WTC11 (cell line): ENCODE data around the gene UBR4. TPM values are rescaled to one million over a fixed set of nuclear protein-coding genes. Genes with fewer than 3 reads are reported as not detected.

ENCODE experiments used
- ATAC-seq: fragments of 200-7000 bp; cut with Tn5 transposase; 2 replicates; pipeline ENCODE4 v1.10.0; 2021; ENCODE audit warnings: mild to moderate bottlenecking, moderate library complexity
- CTCF ChIA-PET: fragments of 300-600 bp; sonication (Branson Sonifier 250); formaldehyde crosslinking; loops from one replicate; lab custom pipeline; 2021; ENCODE audit warnings: antibody characterized with exemption; lab: Charles Lee
- POLR2A ChIA-PET: fragments of 350-600 bp; sonication (Branson Sonifier 250); formaldehyde crosslinking; loops from one replicate; lab custom pipeline; 2021; ENCODE audit warnings: antibody characterized with exemption; lab: Charles Lee
- DNase-seq: peaks from one replicate; pipeline ENCODE4 v3.0.0; 2021; ENCODE audit warnings: low spot score
- H3K27ac Mint-ChIP-seq: 2 replicates; pipeline ENCODE4 v1.8.0; 2021; ENCODE audit warnings: mixed read lengths
- H3K27me3 Mint-ChIP-seq: 2 replicates; pipeline ENCODE4 v1.8.0; 2021; ENCODE audit warnings: low read depth, mild to moderate bottlenecking, moderate library complexity, mixed read lengths
- H3K36me3 Mint-ChIP-seq: 2 replicates; pipeline ENCODE4 v1.8.0; 2021; ENCODE audit warnings: mixed read lengths
- H3K4me1 Mint-ChIP-seq: 2 replicates; pipeline ENCODE4 v1.8.0; 2022; ENCODE audit warnings: mixed read lengths
- H3K4me3 Mint-ChIP-seq: 2 replicates; pipeline ENCODE4 v1.8.0; 2021; ENCODE audit warnings: mild to moderate bottlenecking, moderate library complexity, mixed read lengths
- H3K9me3 Mint-ChIP-seq: 2 replicates; pipeline ENCODE4 v1.8.0; 2021; ENCODE audit warnings: mixed read lengths
- ELF4 ChIP-seq: sonication (generic); formaldehyde crosslinking; IDR thresholded peaks from 2 replicates; pipeline ENCODE4 v1.8.1; 2022; ENCODE audit warnings: low read depth, mild to moderate bottlenecking, moderate library complexity, missing genetic modification reagents
- ESRRA ChIP-seq: sonication (generic); formaldehyde crosslinking; IDR thresholded peaks from 2 replicates; pipeline ENCODE4 v1.8.1; 2022; ENCODE audit warnings: mild to moderate bottlenecking, missing genetic modification reagents, borderline replicate concordance
- FOXJ3 ChIP-seq: sonication (generic); formaldehyde crosslinking; IDR thresholded peaks from 2 replicates; pipeline ENCODE4 v1.9.0; 2021; ENCODE audit warnings: missing genetic modification reagents, mild to moderate bottlenecking, borderline replicate concordance
- FOXK1 ChIP-seq: sonication (generic); formaldehyde crosslinking; IDR thresholded peaks from 2 replicates; pipeline ENCODE4 v1.8.0; 2022; ENCODE audit warnings: mild to moderate bottlenecking, moderate library complexity, missing genetic modification reagents
- GABPB1 ChIP-seq: sonication (generic); formaldehyde crosslinking; IDR thresholded peaks from 2 replicates; pipeline ENCODE4 v1.8.1; 2023; ENCODE audit warnings: mild to moderate bottlenecking, missing genetic modification reagents
- GTF2I ChIP-seq: fragments of 250-450 bp; sonication (Bioruptor Pico); conservative IDR thresholded peaks from 2 replicates; pipeline ENCODE4 v1.4.0; 2021; ENCODE audit warnings: mild to moderate bottlenecking
- IRF2 ChIP-seq: sonication (generic); formaldehyde crosslinking; IDR thresholded peaks from 2 replicates; pipeline ENCODE4 v1.8.0; 2022; ENCODE audit warnings: low read depth, missing genetic modification reagents, borderline replicate concordance
- MYBL2 ChIP-seq: sonication (generic); formaldehyde crosslinking; IDR thresholded peaks from 2 replicates; pipeline ENCODE4 v1.8.1; 2023; ENCODE audit warnings: mild to moderate bottlenecking, moderate library complexity, missing genetic modification reagents
- NR2C2 ChIP-seq: sonication (generic); formaldehyde crosslinking; IDR thresholded peaks from 2 replicates; pipeline ENCODE4 v1.8.0; 2022; ENCODE audit warnings: mild to moderate bottlenecking, missing genetic modification reagents
- RORB ChIP-seq: fragments of 250-450 bp; sonication (Bioruptor Pico); IDR thresholded peaks from 2 replicates; pipeline ENCODE4 v1.9.0; 2021; ENCODE audit warnings: mild to moderate bottlenecking
- SMAD3 ChIP-seq: sonication (generic); formaldehyde crosslinking; IDR thresholded peaks from 2 replicates; pipeline ENCODE4 v1.8.0; 2022; ENCODE audit warnings: missing genetic modification reagents, mild to moderate bottlenecking, borderline replicate concordance
- TEAD1 ChIP-seq: sonication (generic); formaldehyde crosslinking; IDR thresholded peaks from 2 replicates; pipeline ENCODE4 v1.8.0; 2022; ENCODE audit warnings: mild to moderate bottlenecking, missing genetic modification reagents
- ZNF219 ChIP-seq: sonication (generic); formaldehyde crosslinking; IDR thresholded peaks from 2 replicates; pipeline ENCODE4 v1.8.0; 2023; ENCODE audit warnings: missing genetic modification reagents, mild to moderate bottlenecking, borderline replicate concordance
- ZNF232 ChIP-seq: sonication (generic); formaldehyde crosslinking; IDR thresholded peaks from 2 replicates; pipeline ENCODE4 v1.8.0; 2022; ENCODE audit warnings: mild to moderate bottlenecking, missing genetic modification reagents
- ZNF671 ChIP-seq: fragments of 250-450 bp; sonication (Bioruptor Pico); IDR thresholded peaks from 2 replicates; pipeline ENCODE4 v1.8.0; 2021; ENCODE audit warnings: mild to moderate bottlenecking
- total RNA-seq: library from RNA; stranded (reverse); gene quantifications from 3 replicates; pipeline ENCODE4 v1.2.3, GENCODE V29; 2021
- TF ChIP-seq, protein P1 (sequence below): fragments of 250-450 bp; sonication (Bioruptor Pico); IDR thresholded peaks from 2 replicates; pipeline ENCODE4 v1.8.0; 2021; ENCODE audit warnings: mild to moderate bottlenecking
- TF ChIP-seq, protein P2 (sequence below): sonication (generic); formaldehyde crosslinking; IDR thresholded peaks from 2 replicates; pipeline ENCODE4 v1.8.0; 2022; ENCODE audit warnings: mild to moderate bottlenecking, missing genetic modification reagents
- TF ChIP-seq, protein P3 (sequence below): sonication (generic); formaldehyde crosslinking; conservative IDR thresholded peaks from 2 replicates; pipeline ENCODE4 v1.8.1; 2022; ENCODE audit warnings: mild to moderate bottlenecking, missing genetic modification reagents
- TF ChIP-seq, protein P4 (sequence below): fragments of 250-450 bp; sonication (Bioruptor Pico); IDR thresholded peaks from 2 replicates; pipeline ENCODE4 v2.1.2; 2022; ENCODE audit warnings: mild to moderate bottlenecking, moderate library complexity
- TF ChIP-seq, protein P5 (sequence below): fragments of 250-450 bp; sonication (Bioruptor Pico); IDR thresholded peaks from 2 replicates; pipeline ENCODE4 v1.9.0; 2021; ENCODE audit warnings: mild to moderate bottlenecking

UBR4 gene
- total RNA-seq, 1 experiment from 2014 or later = 179 TPM

DNA sequence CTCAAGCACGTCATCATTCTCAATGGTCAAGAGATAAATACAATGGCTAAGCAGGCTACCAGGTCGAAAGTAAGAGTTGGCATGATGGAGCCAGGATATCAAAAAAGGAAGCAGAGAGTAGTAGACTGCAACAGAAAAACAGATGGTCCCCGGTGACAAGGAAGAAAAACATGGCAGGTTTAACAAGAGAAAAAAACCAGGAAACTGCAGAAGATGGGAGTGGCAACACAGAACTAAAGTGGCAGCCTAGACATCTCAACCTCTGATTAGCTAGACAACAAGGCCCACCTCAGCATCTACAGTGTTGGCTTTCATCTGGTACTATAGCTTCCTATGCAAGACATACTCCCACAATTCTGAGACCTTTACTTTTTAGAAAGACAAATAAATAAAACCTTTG is 3.1 kb downstream of the UBR4 start:
- H3K27me3 Mint-ChIP-seq = no peaks in the 10 kb centered on the region
- CTCF ChIA-PET = interaction anchor here (1.5 kb wide), 1 partner anchor 447 kb away, joined by 4 read pairs; no protein-coding TSS in a partner anchor
- peaks cover 31% of the 10 kb centered on the region for H3K4me1 Mint-ChIP-seq
- no peak for ATAC-seq
- no peaks in the 10 kb centered on the region for H3K36me3 Mint-ChIP-seq
- POLR2A ChIA-PET = no interaction called here
- H3K27ac Mint-ChIP-seq = peak overlapping the region; percentile 19
- TF ChIP-seq RORB (CRISPR knock-in tag) (no peak), FOXJ3 (no peak), ESRRA (CRISPR knock-in tag) (no peak), ZNF219 (no peak), GTF2I (CRISPR knock-in tag) (no peak), SMAD3 (CRISPR knock-in tag) (no peak), IRF2 (CRISPR knock-in tag) (no peak), ZNF232 (CRISPR knock-in tag) (no peak)
- TF ChIP-seq, protein P1, sequence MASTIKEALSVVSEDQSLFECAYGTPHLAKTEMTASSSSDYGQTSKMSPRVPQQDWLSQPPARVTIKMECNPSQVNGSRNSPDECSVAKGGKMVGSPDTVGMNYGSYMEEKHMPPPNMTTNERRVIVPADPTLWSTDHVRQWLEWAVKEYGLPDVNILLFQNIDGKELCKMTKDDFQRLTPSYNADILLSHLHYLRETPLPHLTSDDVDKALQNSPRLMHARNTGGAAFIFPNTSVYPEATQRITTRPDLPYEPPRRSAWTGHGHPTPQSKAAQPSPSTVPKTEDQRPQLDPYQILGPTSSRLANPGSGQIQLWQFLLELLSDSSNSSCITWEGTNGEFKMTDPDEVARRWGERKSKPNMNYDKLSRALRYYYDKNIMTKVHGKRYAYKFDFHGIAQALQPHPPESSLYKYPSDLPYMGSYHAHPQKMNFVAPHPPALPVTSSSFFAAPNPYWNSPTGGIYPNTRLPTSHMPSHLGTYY (CRISPR knock-in tag) = no peak
- TF ChIP-seq, protein P2, sequence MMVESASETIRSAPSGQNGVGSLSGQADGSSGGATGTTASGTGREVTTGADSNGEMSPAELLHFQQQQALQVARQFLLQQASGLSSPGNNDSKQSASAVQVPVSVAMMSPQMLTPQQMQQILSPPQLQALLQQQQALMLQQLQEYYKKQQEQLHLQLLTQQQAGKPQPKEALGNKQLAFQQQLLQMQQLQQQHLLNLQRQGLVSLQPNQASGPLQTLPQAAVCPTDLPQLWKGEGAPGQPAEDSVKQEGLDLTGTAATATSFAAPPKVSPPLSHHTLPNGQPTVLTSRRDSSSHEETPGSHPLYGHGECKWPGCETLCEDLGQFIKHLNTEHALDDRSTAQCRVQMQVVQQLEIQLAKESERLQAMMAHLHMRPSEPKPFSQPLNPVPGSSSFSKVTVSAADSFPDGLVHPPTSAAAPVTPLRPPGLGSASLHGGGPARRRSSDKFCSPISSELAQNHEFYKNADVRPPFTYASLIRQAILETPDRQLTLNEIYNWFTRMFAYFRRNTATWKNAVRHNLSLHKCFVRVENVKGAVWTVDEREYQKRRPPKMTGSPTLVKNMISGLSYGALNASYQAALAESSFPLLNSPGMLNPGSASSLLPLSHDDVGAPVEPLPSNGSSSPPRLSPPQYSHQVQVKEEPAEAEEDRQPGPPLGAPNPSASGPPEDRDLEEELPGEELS (CRISPR knock-in tag) = no peak
- TF ChIP-seq, protein P3, sequence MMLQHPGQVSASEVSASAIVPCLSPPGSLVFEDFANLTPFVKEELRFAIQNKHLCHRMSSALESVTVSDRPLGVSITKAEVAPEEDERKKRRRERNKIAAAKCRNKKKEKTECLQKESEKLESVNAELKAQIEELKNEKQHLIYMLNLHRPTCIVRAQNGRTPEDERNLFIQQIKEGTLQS (CRISPR knock-in tag) = no peak
- TF ChIP-seq, protein P4, sequence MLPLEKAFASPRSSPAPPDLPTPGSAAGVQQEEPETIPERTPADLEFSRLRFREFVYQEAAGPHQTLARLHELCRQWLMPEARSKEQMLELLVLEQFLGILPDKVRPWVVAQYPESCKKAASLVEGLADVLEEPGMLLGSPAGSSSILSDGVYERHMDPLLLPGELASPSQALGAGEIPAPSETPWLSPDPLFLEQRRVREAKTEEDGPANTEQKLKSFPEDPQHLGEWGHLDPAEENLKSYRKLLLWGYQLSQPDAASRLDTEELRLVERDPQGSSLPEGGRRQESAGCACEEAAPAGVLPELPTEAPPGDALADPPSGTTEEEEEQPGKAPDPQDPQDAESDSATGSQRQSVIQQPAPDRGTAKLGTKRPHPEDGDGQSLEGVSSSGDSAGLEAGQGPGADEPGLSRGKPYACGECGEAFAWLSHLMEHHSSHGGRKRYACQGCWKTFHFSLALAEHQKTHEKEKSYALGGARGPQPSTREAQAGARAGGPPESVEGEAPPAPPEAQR = no peak
- DNase-seq = no peak
- H3K9me3 Mint-ChIP-seq = no peaks in the 10 kb centered on the region
- H3K4me3 Mint-ChIP-seq = no peak overlapping the region

- ChIA-PET POLR2A (no interaction called here), CTCF (interaction anchor here (1.5 kb wide), 1 partner anchor 448 kb away, joined by 4 read pairs; no protein-coding TSS in a partner anchor)
- H3K4me1 Mint-ChIP-seq = peaks cover 22% of the 10 kb centered on the region
- no peak for TF ChIP-seq ELF4 (CRISPR knock-in tag)
- TF ChIP-seq GABPB1 = no peak
- no peak for TF ChIP-seq NR2C2
- no peak for TF ChIP-seq FOXK1 (CRISPR knock-in tag)
- no peak for TF ChIP-seq MYBL2 (CRISPR knock-in tag)
- DNase-seq (no peak), ATAC-seq (no peak)
- no peaks in the 10 kb centered on the region for H3K9me3 Mint-ChIP-seq
- H3K36me3 Mint-ChIP-seq = no peaks in the 10 kb centered on the region
- no peaks in the 10 kb centered on the region for H3K27me3 Mint-ChIP-seq
- no peak overlapping the region for H3K4me3 Mint-ChIP-seq
- H3K27ac Mint-ChIP-seq = no peak overlapping the region
Observed at GRCh38 chr1:19205845-19206244, 4.2 kb downstream of the UBR4 start.

GRCh38 chr1:19205403-19205802 is 4.7 kb downstream of the UBR4 start:
- CTCF ChIA-PET = no interaction called here
- no peak for DNase-seq
- POLR2A ChIA-PET = no interaction called here

More at GRCh38 chr1:19205403-19205802, 4.7 kb downstream of the UBR4 start:
- H3K36me3 Mint-ChIP-seq = no peaks in the 10 kb centered on the region
- no peaks in the 10 kb centered on the region for H3K9me3 Mint-ChIP-seq
- peak overlapping the region; percentile 51 for H3K27ac Mint-ChIP-seq
- no peak for ATAC-seq
- peaks cover 20% of the 10 kb centered on the region for H3K4me1 Mint-ChIP-seq
- no peak overlapping the region for H3K4me3 Mint-ChIP-seq
- no peaks in the 10 kb centered on the region for H3K27me3 Mint-ChIP-seq
- TF ChIP-seq TEAD1 = no peak
- TF ChIP-seq, protein P5, sequence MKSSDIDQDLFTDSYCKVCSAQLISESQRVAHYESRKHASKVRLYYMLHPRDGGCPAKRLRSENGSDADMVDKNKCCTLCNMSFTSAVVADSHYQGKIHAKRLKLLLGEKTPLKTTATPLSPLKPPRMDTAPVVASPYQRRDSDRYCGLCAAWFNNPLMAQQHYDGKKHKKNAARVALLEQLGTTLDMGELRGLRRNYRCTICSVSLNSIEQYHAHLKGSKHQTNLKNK = no peak
- no peak for TF ChIP-seq ZNF671
